ENCODE measurements around the gene LHFPL3.

DNA sequence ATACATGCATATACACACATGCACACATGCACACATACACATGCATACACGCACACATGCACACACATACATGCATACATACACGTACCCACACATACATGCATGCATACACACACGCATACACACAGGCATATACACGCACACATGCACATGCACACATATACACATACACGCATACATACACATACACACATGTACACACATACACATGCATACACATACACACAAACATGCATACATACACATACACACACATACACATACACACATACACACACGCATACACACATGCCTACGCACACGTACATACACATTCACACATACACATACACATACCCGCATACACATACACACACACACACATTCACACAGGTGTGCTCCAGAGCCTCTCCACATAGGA, 604.6 kb downstream of the LHFPL3 start:
- no peak for TF ChIP-seq EZH2phosphoT487 (IDR thresholded peaks at IDR 0.05; ENCODE audit: borderline replicate concordance, low read depth, low read length)
- TF ChIP-seq, protein P1, sequence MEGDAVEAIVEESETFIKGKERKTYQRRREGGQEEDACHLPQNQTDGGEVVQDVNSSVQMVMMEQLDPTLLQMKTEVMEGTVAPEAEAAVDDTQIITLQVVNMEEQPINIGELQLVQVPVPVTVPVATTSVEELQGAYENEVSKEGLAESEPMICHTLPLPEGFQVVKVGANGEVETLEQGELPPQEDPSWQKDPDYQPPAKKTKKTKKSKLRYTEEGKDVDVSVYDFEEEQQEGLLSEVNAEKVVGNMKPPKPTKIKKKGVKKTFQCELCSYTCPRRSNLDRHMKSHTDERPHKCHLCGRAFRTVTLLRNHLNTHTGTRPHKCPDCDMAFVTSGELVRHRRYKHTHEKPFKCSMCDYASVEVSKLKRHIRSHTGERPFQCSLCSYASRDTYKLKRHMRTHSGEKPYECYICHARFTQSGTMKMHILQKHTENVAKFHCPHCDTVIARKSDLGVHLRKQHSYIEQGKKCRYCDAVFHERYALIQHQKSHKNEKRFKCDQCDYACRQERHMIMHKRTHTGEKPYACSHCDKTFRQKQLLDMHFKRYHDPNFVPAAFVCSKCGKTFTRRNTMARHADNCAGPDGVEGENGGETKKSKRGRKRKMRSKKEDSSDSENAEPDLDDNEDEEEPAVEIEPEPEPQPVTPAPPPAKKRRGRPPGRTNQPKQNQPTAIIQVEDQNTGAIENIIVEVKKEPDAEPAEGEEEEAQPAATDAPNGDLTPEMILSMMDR (conservative IDR thresholded peaks at IDR 0.05; ENCODE audit: low read length) = no peak

Measured in OCI-LY7 (cell line).